ENCODE data around the gene COMMD3. TPM values are rescaled to one million over a fixed set of nuclear protein-coding genes. Genes with fewer than 3 reads are reported as not detected.

The COMMD3 gene
- total and polyA plus RNA-seq, 2 of the 4 experiments (the other 2 are of a cell fraction) = 30.8 to 44.8 TPM

- TF ChIP-seq SMC3 (IDR thresholded peaks at IDR 0.05; ENCODE audit: low read depth, low read length) = no peak
- TF ChIP-seq, protein P1, sequence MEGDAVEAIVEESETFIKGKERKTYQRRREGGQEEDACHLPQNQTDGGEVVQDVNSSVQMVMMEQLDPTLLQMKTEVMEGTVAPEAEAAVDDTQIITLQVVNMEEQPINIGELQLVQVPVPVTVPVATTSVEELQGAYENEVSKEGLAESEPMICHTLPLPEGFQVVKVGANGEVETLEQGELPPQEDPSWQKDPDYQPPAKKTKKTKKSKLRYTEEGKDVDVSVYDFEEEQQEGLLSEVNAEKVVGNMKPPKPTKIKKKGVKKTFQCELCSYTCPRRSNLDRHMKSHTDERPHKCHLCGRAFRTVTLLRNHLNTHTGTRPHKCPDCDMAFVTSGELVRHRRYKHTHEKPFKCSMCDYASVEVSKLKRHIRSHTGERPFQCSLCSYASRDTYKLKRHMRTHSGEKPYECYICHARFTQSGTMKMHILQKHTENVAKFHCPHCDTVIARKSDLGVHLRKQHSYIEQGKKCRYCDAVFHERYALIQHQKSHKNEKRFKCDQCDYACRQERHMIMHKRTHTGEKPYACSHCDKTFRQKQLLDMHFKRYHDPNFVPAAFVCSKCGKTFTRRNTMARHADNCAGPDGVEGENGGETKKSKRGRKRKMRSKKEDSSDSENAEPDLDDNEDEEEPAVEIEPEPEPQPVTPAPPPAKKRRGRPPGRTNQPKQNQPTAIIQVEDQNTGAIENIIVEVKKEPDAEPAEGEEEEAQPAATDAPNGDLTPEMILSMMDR (conservative IDR thresholded peaks at IDR 0.05; ENCODE audit: low read depth, low read length) = no peak
- TF ChIP-seq POLR2A (IDR thresholded peaks at IDR 0.05; ENCODE audit: low read depth, low read length) = no peak
- TF ChIP-seq, protein P2, sequence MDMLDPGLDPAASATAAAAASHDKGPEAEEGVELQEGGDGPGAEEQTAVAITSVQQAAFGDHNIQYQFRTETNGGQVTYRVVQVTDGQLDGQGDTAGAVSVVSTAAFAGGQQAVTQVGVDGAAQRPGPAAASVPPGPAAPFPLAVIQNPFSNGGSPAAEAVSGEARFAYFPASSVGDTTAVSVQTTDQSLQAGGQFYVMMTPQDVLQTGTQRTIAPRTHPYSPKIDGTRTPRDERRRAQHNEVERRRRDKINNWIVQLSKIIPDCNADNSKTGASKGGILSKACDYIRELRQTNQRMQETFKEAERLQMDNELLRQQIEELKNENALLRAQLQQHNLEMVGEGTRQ (IDR thresholded peaks at IDR 0.05; ENCODE audit: low read depth, low read length) = no peak
- Histone ChIP-seq H4K20me1 (ENCODE audit: insufficient read depth, low read length) (peaks cover 9% of the 10 kb centered on the region; the same call in 1 of the 2 replicates), H2BK20ac (ENCODE audit: low read depth, low read length) (no peak overlapping the region), H3K14ac (replicated peaks; ENCODE audit: low read depth, low read length) (no peak overlapping the region), H3K9ac (ENCODE audit: low read depth, low read length) (no peak overlapping the region), H3K9me3 (ENCODE audit: control insufficient read depth, insufficient read depth, low read length) (0 out of 2 replicates have a peak, but pooled peaks cover 3% of the 10 kb centered on the region), H2AK9ac (replicated peaks; ENCODE audit: low read depth, low read length, poor library complexity) (no peak overlapping the region), H2BK120ac (ENCODE audit: low read depth, low read length) (no peak overlapping the region), H3K36me3 (ENCODE audit: control insufficient read depth, insufficient read depth, low read length) (no peaks in the 10 kb centered on the region), H2BK15ac (ENCODE audit: low read depth, low read length) (no peak overlapping the region), H2AFZ (replicated peaks; ENCODE audit: low read length, poor library complexity) (no peak overlapping the region), H3K9me1 (ENCODE audit: insufficient read depth, low read length) (no peaks in the 10 kb centered on the region; the same call in 1 of the 2 replicates), H3K4me1 (ENCODE audit: control insufficient read depth, insufficient read depth, low read length) (no peaks in the 10 kb centered on the region), H3K27ac (ENCODE audit: insufficient read depth, low read length) (no peak overlapping the region), H2BK5ac (ENCODE audit: low read depth, low read length, poor library complexity, severe bottlenecking) (no peak overlapping the region), H3K18ac (ENCODE audit: low read depth, low read length) (no peak overlapping the region), H3K27me3 (ENCODE audit: control insufficient read depth, insufficient read depth, low read length) (peaks cover 18% of the 10 kb centered on the region), H3K4me2 (ENCODE audit: low read depth, low read length) (no peak overlapping the region), H3K4ac (ENCODE audit: low read depth, low read length) (no peak overlapping the region), H4K8ac (ENCODE audit: low read depth in 2 of 2, low read length in 2 of 2) (no peak overlapping the region), H3K79me1 (ENCODE audit: low read depth in 1 of 2, low read length in 2 of 2) (peaks cover 9 to 20% of the 10 kb centered on the region in 2 experiments), H3K23ac (ENCODE audit: low read depth, low read length) (no peak overlapping the region), H3K56ac (ENCODE audit: extremely low read depth, insufficient read depth, low read length) (no peak overlapping the region), H3K4me3 (ENCODE audit: insufficient read depth, low read depth, low read length) (no peak overlapping the region), H4K5ac (ENCODE audit: low read depth, low read length) (no peak overlapping the region), H2AK5ac (ENCODE audit: low read depth, low read length) (no peak overlapping the region), H4K91ac (ENCODE audit: insufficient read depth, low read depth, low read length) (no peak overlapping the region)
- ChIA-PET CTCF (no interaction called here), POLR2A (ENCODE audit: unreplicated experiment) (no interaction called here)
- in situ Hi-C loops (cut with MboI; ENCODE audit: low sequenced_read_pairs) = loop anchor here (10.0 to 25.0 kb wide), 3 partner anchors 314 to 806 kb away; partner anchors contain the start of gene DNAJC1
- intact Hi-C loops (cut with micrococcal nuclease) = loop anchor here (5.0 kb wide), 2 partner anchors 394 to 821 kb away; partner anchors contain the start of gene PIP4K2A
- dilution Hi-C loops (cut with HindIII; ENCODE audit: low sequenced_read_pairs, unreplicated experiment) = no loop called here
- DNase-seq (no peak), ATAC-seq (ENCODE audit: low read depth) (no peak)
- no TSS peak for BruUV-seq (replicated peaks)
- no CpG with 5 or more reads among the region's 3 CpGs for WGBS, 2 experiments (ENCODE audit: extremely low coverage in 2 of 2, insufficient read length in 1 of 2)
Measured at GRCh38 chr10:22318772-22319171, 2.6 kb downstream of the COMMD3 start.
